Stimulated activated CD4-positive, alpha-beta T cell treated with anti-CD3 and anti-CD28 coated beads, Interleukin-2, amount 100 ng/mL, for 48 hours (primary cell): Measurements from ENCODE around the gene PRTN3.
"Not testable (repeated sequence)": the region's sequence is repeated elsewhere in the genome, so short reads cannot be mapped to it uniquely, and the experiment has no call there.

ENCODE experiments used
- DNase-seq, 2 donors: peaks; one replicate each; pipeline ENCODE4 v3.0.0-alpha.2; 2020

PRTN3 gene

DNA sequence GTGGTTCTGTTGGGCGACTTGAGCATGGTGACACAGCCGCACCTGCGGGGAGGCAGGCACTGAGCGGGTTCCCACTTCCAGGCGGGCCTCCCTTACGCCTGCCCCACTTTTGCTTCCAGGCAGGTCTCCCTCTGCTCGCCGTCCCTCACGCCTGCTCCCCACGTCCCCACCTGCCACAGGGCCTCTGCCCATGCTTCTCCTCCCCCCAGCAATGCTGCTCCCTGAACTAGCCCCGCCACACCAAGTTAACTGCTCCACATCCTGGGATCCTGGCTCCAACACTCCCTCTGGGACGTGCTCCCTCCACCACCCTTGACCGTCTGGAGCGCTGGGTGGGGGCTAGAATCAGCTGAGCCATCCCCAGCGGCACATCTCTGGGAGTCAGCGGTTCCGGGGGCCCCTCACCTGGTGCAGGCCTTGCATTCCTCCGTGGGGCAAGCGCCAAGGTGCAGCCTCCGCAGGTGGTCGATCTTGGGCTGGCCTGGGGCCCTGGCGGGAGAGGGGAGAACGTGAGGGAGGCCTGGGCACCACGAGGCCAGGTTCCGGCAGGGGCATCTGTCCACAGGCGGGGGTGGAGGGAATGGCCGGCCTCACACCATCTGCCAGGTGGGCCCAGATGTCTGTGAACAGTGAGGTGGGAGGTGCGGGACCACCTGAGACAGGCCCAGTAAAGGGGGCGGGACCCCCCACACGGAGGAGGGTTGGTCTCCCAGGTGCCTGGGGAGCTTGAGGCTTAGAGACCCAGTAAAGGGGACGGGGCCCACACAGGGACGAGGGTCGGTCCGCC, 27.9 kb downstream of the PRTN3 start:
- DNase-seq, result no peak

DNA sequence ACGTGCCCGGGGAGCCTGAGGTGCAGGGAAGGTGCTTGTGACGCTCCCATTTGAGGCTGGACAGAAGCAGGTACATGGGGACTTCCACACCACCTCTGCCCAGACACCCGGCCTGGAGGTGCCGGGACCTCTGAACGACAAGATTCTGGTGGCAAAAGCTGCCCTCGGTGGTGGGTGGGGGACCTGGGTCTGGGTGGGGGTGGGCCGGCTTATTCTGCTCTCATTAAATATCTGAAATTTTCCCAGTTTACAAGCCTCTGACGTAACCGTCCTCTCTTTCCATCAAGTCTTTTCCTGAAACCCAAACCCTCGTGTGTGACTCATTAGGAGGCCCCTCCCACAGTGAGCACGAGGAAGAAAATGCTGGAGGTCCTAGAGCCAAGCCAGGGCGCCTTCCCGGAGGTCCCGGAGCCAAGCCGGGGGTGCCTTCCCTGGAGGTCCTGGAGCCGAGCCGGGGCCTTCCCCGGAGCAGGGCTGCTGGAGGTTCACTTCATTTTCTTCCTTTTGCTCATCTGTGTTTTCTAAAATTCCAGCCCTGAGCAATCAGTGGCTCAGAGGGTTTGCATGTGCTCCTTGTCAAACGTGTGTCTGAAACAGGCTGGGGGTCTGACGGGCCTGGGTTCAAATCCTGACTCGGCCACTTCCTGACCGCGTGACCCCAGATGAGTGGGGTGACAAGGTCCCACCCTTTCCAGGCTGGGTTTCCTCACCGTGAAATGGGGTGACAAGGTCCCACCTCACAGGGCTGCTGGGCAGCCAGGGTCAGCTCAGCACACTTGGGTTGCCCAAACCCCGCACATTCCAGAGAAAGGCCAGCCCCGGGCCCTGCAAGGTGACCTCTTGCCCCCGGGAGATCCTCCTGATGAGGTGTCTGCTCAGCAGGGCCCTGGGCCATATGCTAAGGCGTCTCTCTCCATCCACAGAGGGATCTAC, 28.7 kb downstream of the PRTN3 start:
- DNase-seq, result no peak

DNA sequence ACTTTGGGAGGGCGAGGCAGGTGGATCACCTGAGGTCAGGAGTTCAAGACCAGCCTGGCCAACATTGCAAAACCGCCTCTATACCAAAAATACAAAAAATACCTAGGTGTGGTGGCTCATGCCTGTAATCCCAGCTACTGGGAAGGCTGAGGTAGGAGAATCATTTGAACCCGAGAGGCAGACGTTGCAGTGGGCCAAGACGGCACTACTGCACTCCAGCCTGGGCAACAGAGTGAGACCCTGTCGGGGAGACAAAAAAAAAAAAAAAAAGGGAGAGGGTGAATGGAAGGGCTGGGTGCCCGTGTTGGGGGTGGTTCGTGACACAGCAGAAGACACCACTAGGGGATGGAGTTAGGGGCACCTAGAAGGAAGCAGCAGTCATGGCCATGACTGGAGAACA, 29.5 kb downstream of the PRTN3 start:
- DNase-seq, result no peak

DNA sequence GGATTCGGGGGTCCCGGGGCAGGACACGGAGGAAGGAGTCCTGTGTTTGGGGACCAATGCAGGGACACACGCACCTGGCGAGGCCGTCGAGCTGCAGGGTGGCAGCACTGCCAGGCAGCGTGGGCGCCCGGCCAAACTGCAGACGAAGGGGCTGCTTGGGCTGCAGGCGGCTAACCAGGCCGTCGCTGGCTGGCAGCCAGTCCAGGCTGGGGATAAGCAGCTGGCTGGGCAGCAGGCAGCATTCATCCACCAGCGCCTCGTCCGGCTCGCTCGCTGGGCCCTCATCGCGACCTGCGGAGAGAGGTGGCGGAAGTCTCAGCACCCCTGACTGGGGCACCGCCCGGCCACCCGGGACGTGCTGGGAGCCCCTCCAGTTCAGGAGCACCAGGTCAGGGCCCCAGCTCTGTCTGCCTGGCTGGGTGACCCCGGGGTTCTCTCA, 30.2 kb downstream of the PRTN3 start:
- no peak for DNase-seq

DNA sequence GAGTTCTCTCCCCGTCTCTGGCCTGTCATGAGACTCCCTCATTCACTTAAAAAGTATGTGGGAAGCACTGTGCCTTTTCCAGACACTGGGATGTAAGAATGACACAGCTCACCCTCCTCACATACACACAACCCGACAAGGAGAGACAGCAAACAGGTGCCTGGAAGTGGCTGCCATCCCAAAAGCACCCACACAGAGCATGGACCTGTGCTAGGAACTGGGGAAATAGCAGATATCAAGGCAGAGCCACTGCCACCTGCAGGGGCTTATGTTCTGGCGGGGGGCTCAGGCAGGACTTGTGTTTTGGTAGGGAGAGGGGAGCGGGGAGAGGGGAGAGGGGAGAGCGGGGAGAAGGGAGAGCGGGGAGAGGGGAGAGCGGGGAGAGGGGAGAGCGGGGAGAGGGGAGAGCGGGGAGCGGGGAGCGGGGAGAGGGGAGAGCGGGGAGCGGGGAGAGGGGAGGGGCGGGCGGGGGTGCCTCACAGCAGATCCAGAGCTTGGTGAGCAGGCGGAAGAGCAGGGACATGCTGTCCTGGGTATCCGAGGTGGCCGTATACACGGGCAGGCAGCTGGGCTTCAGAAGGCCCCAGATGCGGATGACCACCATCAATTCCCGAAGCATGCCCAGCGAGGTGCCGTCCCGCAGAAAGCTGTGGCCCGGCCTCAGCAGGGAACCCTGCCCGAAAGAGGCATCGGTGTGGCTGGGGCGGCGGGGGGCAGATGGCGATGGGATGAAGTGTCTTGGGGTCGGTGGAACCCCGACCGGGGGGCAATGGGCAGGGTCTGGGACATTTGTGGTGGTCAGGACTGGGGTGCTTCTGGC, 30.9 kb downstream of the PRTN3 start:
- no peak for DNase-seq

DNA sequence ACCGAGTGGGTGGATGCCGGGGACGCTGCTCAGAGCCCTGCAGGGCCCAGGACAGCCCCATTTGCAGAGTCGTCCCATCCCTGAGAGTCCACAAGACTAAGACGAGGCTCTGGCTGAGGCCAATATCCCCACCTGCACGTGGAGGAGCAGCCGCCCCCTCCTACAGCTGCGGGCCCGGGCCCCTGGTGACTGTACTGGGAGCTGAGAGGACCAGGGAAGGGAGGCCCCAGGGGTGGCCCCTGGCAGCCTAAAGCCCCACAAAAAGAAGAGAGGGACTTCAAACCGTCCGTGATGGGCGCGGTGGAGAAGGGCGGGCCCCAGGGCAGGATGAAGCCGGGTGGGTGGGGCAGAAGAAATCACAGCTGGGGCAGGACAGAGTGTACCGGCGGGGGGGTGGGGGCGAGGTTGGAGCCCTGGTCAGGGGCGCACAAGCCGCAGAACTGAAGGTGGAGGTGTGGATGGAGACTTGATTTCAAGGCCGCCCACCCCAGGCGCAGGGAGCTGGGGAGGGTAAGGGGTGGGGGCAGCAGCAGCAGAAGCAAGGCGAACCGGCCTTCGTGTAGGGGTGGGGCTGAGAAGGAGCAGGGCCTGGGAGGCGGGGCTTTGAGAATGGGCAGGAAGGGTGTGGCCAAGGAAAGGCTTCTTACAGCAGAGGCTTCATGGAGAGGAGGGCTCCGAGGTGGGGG, 31.6 kb downstream of the PRTN3 start:
- DNase-seq, result peak; percentile 69 to 75

DNA sequence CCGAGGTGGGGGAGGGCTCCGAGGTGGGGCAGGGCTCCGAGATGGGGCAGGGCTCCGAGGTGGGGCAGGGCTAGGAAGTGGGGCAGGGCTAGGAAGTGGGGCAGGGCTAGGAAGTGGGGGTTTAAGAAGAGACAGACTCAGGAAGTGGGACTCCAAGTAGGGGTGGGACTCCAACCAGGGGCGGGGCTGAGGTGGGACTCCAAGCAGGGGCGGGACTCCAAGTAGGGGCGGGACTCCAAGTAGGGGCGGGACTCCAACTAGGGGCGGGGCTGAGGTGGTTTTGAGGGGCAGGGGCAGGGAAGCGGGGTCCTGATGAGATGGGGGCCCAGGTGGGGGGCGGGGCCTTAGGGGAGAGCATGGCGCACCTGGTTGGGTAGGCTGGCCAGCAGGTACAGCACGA, 32.3 kb downstream of the PRTN3 start:
- DNase-seq, result peak; percentile 56 to 61

DNA sequence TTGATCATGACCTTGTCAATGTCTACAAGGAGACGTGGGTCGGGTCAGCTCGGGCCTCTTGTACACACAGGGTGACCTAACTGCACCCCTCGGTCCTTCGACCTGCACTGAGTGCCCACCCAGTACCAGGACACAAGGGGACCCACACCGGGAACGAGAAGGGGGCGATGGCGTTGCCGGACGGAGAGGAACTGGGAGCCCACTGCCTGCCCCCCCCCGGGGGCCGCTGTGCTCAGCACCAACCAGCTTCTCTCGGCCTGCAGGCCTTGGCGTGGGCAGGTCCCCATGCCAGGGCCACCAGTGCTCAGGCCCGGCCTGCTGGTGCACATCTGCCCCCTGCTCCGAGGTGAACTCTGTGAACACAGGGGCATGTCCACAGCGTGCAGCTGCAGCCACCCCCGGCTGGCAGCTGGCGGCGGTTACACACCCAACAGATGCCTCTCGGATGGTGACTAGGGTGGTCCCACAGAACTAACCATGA, 32.8 kb downstream of the PRTN3 start:
- no peak for DNase-seq

DNA sequence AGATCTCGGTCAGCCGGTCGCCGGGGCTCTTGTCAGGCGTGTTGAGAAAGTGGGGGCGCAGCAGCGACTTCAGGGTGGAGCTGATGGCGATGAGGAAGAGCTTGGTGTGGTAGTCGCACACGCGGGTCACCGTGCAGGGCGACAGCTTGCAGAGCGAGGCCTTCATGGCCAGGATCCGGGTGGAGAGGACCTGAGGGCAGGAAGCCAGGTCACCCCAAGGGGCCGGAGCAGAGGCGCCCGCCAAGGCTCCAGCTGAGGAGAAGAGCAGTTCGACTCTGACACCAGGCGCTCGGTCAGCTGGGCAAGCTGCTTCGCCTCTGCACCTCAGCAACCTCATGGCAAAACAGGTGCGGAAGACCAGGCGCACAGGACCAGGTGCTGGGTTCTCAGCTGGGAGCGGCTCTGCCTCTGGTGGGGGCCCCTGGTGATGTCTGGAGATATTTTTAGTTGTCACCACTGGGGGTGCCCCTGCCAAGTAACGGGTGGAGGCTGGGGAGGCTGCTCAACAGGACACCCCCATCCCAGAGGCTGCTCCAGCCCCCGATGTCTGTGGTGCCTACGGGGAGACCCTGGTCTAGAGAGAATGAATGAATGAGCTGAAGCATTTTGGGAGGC, 34.6 kb downstream of the PRTN3 start:
- no peak for DNase-seq

DNA sequence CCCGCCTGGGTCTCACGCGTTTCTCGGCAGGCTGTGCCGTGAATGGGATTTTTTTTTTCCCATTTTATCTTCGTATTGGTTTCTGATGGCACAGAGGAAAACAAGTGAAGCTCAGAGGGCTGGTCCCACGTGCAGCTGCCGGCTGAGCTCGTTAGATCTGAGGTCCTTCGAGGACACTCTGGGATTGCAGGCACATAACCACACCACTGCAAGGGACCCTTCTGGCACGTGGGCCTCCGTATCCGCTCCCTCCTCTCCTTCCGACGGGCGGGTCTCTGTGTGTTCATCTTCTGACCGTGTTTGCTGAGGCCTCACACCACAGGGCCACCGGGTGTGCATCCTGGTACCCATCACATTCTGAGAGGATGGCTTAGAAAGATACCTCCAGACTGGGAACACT, 35.3 kb downstream of the PRTN3 start:
- no peak for DNase-seq

DNA sequence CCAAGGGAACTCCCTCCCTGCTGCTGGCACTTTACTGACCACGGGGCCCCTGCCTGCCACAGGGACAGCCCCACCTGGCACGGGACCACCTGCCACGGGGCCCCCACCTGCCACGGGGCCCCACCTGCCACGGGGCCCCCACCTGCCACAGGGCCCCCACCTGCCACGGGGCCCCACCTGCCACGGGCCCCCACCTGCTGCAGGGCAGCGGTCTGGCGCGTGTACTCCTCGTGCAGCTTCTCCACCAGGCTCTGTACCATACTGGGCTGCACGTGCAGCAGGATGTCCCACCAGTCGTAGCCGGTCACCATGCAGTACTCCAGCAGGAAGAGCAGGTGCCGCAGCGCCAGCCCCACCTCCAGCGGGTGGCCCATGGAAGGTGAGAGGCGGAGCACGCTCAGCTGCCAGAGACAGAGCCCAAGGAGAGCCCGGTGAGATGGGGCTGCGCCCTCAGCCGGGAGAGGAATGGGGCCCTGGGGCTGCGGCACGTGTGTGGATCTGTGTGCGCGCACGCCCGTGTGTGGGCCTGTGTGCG, 36.0 kb downstream of the PRTN3 start:
- DNase-seq, result no peak

DNA sequence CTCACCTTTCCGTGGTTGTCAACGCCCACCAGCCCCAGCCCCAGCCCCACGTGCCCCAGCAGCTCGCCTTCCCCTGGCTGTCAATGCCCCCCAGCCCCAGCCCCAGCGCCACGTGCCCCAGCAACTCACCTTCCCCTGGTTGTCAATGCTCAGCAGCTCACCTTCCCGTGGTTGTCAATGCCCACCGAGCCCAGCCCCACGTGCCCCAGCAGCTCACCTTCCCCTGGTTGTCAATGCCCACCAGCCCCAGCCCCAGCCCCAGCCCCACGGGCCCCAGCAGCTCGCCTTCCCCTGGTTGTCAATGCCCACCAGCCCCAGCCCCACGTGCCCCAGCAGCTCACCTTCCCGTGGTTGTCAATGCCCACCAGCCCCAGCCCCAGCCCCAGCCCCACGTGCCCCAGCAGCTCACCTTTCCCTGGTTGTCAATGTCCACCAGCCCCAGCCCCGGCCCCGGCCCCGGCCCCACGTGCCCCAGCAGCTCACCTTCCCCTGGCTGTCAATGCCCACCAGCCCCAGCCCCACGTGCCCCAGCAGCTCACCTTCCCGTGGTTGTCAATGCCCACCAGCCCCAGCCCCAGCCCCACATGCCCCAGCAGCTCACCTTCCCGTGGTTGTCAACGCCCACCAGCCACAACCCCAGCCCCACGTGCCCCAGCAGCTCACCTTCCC, 37.3 kb downstream of the PRTN3 start:
- DNase-seq, result not testable (repeated sequence)

DNA sequence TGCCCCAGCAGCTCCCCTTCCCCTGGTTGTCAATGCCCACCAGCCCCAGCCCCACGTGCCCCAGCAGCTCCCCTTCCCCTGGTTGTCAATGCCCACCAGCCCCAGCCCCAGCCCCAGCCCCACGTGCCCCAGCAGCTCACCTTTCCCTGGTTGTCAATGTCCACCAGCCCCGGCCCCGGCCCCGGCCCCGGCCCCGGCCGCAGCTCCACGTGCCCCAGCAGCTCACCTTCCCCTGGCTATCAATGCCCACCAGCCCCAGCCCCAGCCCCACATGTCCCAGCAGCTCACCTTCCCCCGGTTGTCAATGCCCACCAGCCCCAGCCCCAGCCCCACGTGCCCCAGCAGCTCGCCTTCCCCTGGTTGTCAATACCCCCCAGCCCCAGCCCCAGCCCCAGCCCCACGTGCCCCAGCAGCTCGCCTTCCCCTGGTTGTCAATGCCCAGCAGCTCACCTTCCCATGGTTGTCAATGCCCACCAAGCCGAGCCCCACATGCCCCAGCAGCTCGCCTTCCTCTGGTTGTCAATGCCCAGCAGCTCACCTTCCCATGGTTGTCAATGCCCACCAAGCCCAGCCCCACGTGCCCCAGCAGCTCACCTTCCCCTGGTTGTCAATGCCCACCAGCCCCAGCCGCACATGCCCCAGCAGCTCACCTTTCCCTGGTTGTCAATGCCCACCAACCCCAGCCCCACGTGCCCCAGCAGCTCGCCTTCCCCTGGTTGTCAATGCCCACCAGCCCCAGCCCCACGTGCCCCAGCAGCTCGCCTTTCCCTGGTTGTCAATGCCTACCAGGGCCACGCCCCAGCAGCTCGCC, 38.2 kb downstream of the PRTN3 start:
- DNase-seq, result not testable (repeated sequence)

DNA sequence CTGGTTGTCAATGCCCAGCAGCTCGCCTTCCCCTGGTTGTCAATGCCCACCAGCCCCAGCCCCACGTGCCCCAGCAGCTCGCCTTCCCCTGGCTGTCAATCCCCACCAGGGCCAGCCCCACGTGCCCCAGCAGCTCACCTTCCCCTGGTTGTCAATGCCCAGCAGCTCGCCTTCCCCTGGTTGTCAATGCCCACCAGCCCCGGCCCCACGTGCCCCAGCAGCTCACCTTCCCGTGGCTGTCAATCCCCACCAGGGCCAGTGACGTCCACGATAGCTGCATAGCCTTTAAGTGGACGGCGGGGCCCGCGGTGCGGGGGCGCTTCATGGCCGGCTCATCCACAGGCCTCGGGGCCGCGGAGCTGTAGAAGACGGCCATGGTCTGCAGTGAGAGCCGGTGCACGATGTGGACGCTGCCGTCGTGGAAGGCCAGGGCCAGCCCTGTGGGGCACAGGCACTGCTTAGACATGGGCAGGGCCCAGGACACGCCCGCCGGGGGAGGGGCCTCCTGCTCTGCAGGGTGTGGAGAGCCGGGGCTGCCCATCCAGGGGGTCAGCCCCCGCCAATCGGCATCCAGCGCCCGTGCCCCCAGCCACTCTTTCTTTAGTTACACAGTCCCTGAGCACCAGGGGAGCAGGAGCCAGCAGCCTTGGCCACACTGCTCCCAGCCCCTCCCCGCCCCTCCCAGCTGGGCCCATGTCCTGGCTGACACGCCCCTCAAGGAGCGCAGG, 39.1 kb downstream of the PRTN3 start:
- no peak for DNase-seq

DNA sequence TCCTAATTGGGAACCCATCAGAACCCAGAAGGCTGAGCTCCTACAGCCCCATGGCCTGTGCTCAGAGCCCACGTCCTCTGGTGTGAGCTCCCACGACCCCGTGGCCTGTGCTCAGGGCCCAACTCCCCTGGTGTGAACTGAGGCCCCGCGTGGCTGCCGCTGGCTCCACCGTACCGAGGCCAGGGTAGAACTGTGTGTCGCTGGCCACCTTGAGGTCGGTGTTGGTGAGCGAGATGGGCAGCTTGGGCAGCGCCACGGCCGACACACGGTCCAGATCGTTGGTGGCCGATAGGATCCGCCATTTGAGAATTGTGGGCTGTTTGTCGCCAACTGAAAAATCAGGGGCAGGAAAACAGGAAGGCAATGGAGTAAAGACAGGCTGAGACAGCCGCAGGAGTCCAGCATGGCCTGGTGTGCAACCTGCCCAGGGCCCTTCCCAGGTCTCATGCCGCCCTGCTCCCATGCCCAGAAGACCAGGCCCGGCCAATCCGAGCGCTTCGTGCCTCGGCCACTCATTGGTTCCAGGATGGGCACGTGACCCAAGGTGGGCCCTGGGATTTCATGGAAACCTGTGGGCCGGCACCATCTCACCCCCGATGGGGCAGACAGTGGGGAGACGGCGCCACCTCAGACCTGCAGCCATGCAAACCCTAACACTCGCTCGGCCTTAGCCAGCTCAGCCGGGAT, 40.7 kb downstream of the PRTN3 start:
- DNase-seq, result no peak

DNA sequence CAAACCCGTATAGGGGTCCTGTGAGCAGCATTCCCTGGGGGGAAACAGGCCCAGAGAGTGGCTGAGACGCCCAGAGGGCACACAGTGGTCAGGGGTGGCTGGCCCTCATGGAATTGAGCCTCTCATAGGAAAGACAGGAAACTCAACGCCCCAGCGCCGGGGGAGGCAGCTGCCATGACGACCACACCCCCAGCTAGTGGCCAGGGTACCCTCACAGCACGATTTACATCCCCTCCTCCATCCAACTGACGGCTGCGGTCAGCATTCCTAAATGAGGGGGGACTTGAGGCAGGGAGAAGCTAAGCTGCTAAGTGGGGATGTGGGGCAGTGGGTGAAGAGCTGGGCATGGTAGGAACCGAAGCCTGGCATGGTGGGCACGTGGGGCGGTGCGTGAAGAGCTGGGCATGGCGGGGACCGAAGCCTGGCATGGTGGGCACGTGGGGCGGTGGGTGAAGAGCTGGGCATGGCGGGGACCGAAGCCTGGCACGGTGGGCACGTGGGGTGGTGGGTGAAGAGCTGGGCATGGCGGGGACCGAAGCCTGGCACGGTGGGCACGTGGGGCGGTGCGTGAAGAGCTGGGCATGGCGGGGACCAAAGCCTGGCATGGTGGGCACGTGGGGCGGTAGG, 42.2 kb downstream of the PRTN3 start:
- no peak for DNase-seq

DNA sequence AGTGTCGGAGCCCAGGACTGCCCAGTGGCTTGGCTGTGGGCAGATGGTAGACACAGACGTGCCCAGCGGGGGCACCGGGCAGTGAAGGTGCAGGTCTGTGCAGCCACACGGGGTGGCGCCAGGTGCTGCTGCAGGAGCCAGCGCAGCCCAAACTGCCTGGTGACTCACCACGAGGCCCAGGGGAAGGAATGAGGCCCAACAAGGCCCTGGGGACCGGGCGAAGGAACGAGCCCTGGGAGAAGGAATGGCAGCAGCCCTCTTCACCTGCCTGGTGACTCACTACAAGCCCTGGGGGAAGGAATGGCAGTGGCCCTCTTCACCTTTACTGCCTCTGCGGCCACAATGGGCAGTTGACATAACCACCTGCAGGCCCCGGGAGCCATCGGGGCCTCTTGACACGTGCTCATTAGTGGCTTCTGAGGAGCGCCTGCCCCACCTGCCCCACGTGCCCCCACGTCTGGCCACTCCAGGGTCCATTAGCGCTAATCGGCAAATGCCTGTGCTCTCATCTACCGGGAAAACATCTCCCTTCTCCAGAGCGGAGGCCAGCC, 42.9 kb downstream of the PRTN3 start:
- no peak for DNase-seq
